K562 (cell line): ENCODE data around the gene PITRM1. TPM values are rescaled to one million over a fixed set of nuclear protein-coding genes. Genes with fewer than 3 reads are reported as not detected.

Source experiments
- ATAC-seq: fragments of 200-7000 bp; cut with Tn5 transposase; 3 replicates; pipeline ENCODE4 v1.9.1; 2020; ENCODE audit warnings: moderate library complexity
- BruUV-seq: library from RNA; stranded (reverse); fragments of 400-500 nt; replicated peaks from 2 replicates; lab custom pipeline; 2021; lab: Mats Ljungman, UMichigan
- CTCF ChIA-PET: fragments of 300-600 bp; formaldehyde crosslinking; extraction: SDS; loops from one replicate; lab custom pipeline; 2021; ENCODE audit warnings: low intra/inter-chr PET ratio; lab: Yijun Ruan, JAX
- POLR2A ChIA-PET: fragments of 300-600, 350-650 bp; sonication (Branson Sonifier 250); formaldehyde crosslinking; extraction: SDS; loops from one replicate; lab custom pipeline; 2021; ENCODE audit warnings: antibody characterized with exemption, inconsistent platforms; lab: Yijun Ruan, JAX
- DNase-seq, 4 experiments: peaks; one replicate each; pipeline versions ENCODE4 v3.0.0 to v3.0.0-alpha.2; 2011 to 2018; ENCODE audit warnings: low spot score in 3 of 4, mixed read lengths in 3 of 4; ENCODE audit errors: extremely low read depth in 1 of 4
- FAIRE-seq: peaks from 2 replicates; lab custom pipeline; 2011; peaks lifted over from hg19 to GRCh38; lab: Jason Lieb, UNC
- H2AFZ ChIP-seq: 2 replicates; pipeline ENCODE4 v1.6.0; 2011; ENCODE audit warnings: low read depth, low read length, control low read depth, inconsistent platforms
- H3K27ac ChIP-seq: fragments of 200-600 bp; 3 replicates; pipeline ENCODE4 v1.8.0; 2011; ENCODE audit warnings: low read depth, mild to moderate bottlenecking, control low read depth, inconsistent platforms, low read length, moderate library complexity, mixed read lengths; ENCODE audit errors: extremely low read depth
- H3K27me3 ChIP-seq, 2 experiments: fragments of 300-600 bp in 1 of 2; 2 replicates in 1 of 2; 3 replicates in 1 of 2; pipeline versions ENCODE4 v1.6.0 to v1.8.0; 2011; ENCODE audit warnings: inconsistent platforms in 2 of 2, low read length in 2 of 2, mild to moderate bottlenecking in 1 of 2, mixed read lengths in 1 of 2, moderate library complexity in 1 of 2; ENCODE audit not compliant: control insufficient read depth in 2 of 2, insufficient read depth in 2 of 2
- H3K36me3 ChIP-seq: fragments of 300-600 bp; 3 replicates; pipeline ENCODE4 v1.8.0; 2011; ENCODE audit warnings: mild to moderate bottlenecking, low read length, inconsistent platforms; ENCODE audit not compliant: control insufficient read depth, insufficient read depth
- H3K4me1 ChIP-seq, 2 experiments: fragments of 200-600 bp in 1 of 2; replicated peaks in 1 of 2; 2 replicates in 1 of 2; 3 replicates in 1 of 2; pipeline versions ENCODE4 v1.5.1 to v1.8.0; 2011; ENCODE audit warnings: inconsistent platforms in 2 of 2, low read length in 2 of 2, mild to moderate bottlenecking in 1 of 2, mixed read lengths in 1 of 2, moderate library complexity in 1 of 2; ENCODE audit not compliant: control insufficient read depth in 2 of 2, insufficient read depth in 2 of 2
- H3K4me2 ChIP-seq: 2 replicates; pipeline ENCODE4 v1.6.1; 2011; ENCODE audit warnings: low read length, control low read depth, inconsistent platforms, mixed read lengths; ENCODE audit not compliant: insufficient read depth
- H3K4me3 ChIP-seq: fragments of 200-600 bp; sonication (generic), shearing (Covaris generic); 2 replicates; pipeline ENCODE4 v1.5.1; 2016; ENCODE audit warnings: control low read depth, inconsistent platforms
- H3K79me2 ChIP-seq: fragments of 200-600 bp; 3 replicates; pipeline ENCODE4 v1.8.0; 2011; ENCODE audit warnings: low read length, inconsistent platforms; ENCODE audit not compliant: control insufficient read depth, insufficient read depth
- H3K9ac ChIP-seq, 2 experiments: 2 replicates each; pipeline versions ENCODE4 v1.6.0 to v1.6.1; 2011; ENCODE audit warnings: low read depth in 2 of 2, low read length in 2 of 2, control low read depth in 1 of 2, inconsistent platforms in 1 of 2, mild to moderate bottlenecking in 1 of 2, mixed read lengths in 1 of 2; ENCODE audit not compliant: insufficient read depth in 1 of 2
- H3K9me1 ChIP-seq: one replicate; pipeline ENCODE4 v1.6.0; 2011; ENCODE audit warnings: inconsistent platforms, mild to moderate bottlenecking, low read length, moderate library complexity; ENCODE audit not compliant: control insufficient read depth, insufficient read depth
- H3K9me3 ChIP-seq: replicated peaks from 2 replicates; pipeline ENCODE4 v1.5.1; 2011; ENCODE audit warnings: low read depth, low read length, inconsistent platforms; ENCODE audit not compliant: control insufficient read depth, insufficient read depth
- H4K20me1 ChIP-seq: replicated peaks from 2 replicates; pipeline ENCODE4 v1.6.1; 2011; ENCODE audit warnings: low read length, inconsistent platforms, mixed read lengths; ENCODE audit not compliant: control insufficient read depth, insufficient read depth
- CC2D1A ChIP-seq: fragments of 450-650 bp; IDR thresholded peaks from 2 replicates; pipeline ENCODE4 v1.6.1; 2017; ENCODE audit warnings: mild to moderate bottlenecking
- POLR2G ChIP-seq: fragments of 200-400 bp; formaldehyde crosslinking; IDR thresholded peaks from 2 replicates; pipeline ENCODE4 v1.6.1; 2017; ENCODE audit warnings: low read depth, mild to moderate bottlenecking, antibody characterized with exemption, low read length, moderate library complexity
- RBM22 ChIP-seq: fragments of 200-400 bp; formaldehyde crosslinking; IDR thresholded peaks from 2 replicates; pipeline ENCODE4 v1.6.1; 2018; ENCODE audit warnings: low read length, low read depth; ENCODE audit not compliant: poor library complexity, severe bottlenecking
- SUPT5H ChIP-seq: fragments of 450-650 bp; IDR thresholded peaks from 2 replicates; pipeline ENCODE4 v1.6.1; 2016
- WGBS: fragments of 100-300 bp; shearing (Covaris generic); methylation state at CpG from one replicate; pipeline ENCODE4 v1.1.6; 2016; ENCODE audit warnings: low coverage, mixed read lengths; ENCODE audit not compliant: insufficient coverage; ENCODE audit errors: missing lambda C conversion rate; 5-methylcytosine and 5-hydroxymethylcytosine counted together
- in situ Hi-C: fragments of 300-500 bp; cut with MboI; formaldehyde crosslinking; loops from 4 replicates; pipeline ENCODE4 v1.15.0; 2018; ENCODE audit warnings: inconsistent platforms, mixed read lengths
- intact Hi-C: fragments of 100-400 bp; cut with micrococcal nuclease; formaldehyde crosslinking; loops from 2 replicates; pipeline ENCODE4 v1.14.2; 2022
- polyA plus RNA-seq, 8 experiments: library from polyadenylated mRNA; depleted of rRNA in 4 of 8; stranded (reverse) in 5 of 8; unstranded in 3 of 8; fragments of >200 nt; fragmentation: Nextera tagmentation in 2 of 8; fragmentation: Illumina TruSeq in 1 of 8; extraction: Ambion mirVana in 2 of 8; extraction: Trizol in 1 of 8; gene quantifications; 2 replicates each; pipeline versions ENCODE4 v1.2.1 to v1.2.3, GENCODE V29; 2011 to 2014; ENCODE audit warnings: inconsistent platforms in 1 of 8, missing spikeins in 1 of 8
- total RNA-seq, 7 experiments: library from RNA; depleted of rRNA in 6 of 7; stranded (reverse); fragments of >200 nt in 6 of 7; fragmentation: Illumina TruSeq in 2 of 7; extraction: Trizol in 2 of 7; gene quantifications; 2 replicates each; pipeline versions ENCODE4 v1.2.1 to v1.2.3, GENCODE V29; 2011 to 2021; ENCODE audit warnings: low replicate concordance in 1 of 7

The PITRM1 gene
- total and polyA plus RNA-seq, 9 of the 15 experiments (the other 6 are each of a cell fraction or from before 2014, with no cell fraction given), result 21.1 to 70.4 (median 39.7) TPM

GRCh38 chr10:3137958-3138726 is 34.4 kb downstream of the PITRM1 start:
- Histone ChIP-seq H3K9me1 (no peaks in the 10 kb centered on the region), H2AFZ (no peak overlapping the region), H3K27ac (no peak overlapping the region), H3K4me1 (peaks cover 0 to 4% of the 10 kb centered on the region in 2 experiments; a peak in 1 of 5 replicates), H3K4me3 (no peak overlapping the region), H3K36me3 (peaks cover 99% of the 10 kb centered on the region), H3K9me3 (no peaks in the 10 kb centered on the region), H3K4me2 (no peak overlapping the region), H3K9ac (no peak overlapping the region; a peak in 1 of 4 replicates), H3K79me2 (no peaks in the 10 kb centered on the region), H4K20me1 (no peaks in the 10 kb centered on the region), H3K27me3 (no peaks in the 10 kb centered on the region)
- ATAC-seq (no peak), DNase-seq (no peak), FAIRE-seq (no peak)
- in situ Hi-C loops (no loop called here), intact Hi-C loops (no loop called here)
- ChIA-PET POLR2A (interaction anchor here (0.7 to 1.2 kb wide), 2 partner anchors 11 to 26 kb away, joined by 3 to 4 read pairs; no protein-coding TSS in a partner anchor), CTCF (no interaction called here)
- 95% methylated on average over 23 of the region's 41 CpGs for WGBS
- TF ChIP-seq POLR2G, result peak; percentile 51; the same call in 1 of the 2 replicates
- TF ChIP-seq SUPT5H, result 0 out of 2 replicates have a peak, but pooled peaks have one; percentile 10
- TF ChIP-seq CC2D1A, result no peak
- peak; percentile 66 for TF ChIP-seq RBM22
- no TSS peak for BruUV-seq
